Suppressor macrophage treated with lipopolysaccharide for 4 hours (primary cell): ENCODE data around the gene ITPK1.

Experiments
- DNase-seq: peaks from one replicate; pipeline ENCODE4 v3.0.0-alpha.2; 2020

The ITPK1 gene

GRCh38 chr14:92945959-92946846, 169.5 kb downstream of the ITPK1 start:
- DNase-seq: no peak

GRCh38 chr14:92945544-92945943, 170.2 kb downstream of the ITPK1 start:
- no peak for DNase-seq

- no peak for DNase-seq
Measured at GRCh38 chr14:92944976-92945375, 170.7 kb downstream of the ITPK1 start.

- no peak for DNase-seq
Measured at GRCh38 chr14:92943855-92944570, 171.7 kb downstream of the ITPK1 start.

GRCh38 chr14:92942976-92943710, 172.6 kb downstream of the ITPK1 start:
- DNase-seq: no peak

GRCh38 chr14:92942576-92942975, 173.1 kb downstream of the ITPK1 start:
- DNase-seq: no peak

- no peak for DNase-seq
Measured at GRCh38 chr14:92942136-92942535, 173.6 kb downstream of the ITPK1 start.

GRCh38 chr14:92941531-92941930, 174.2 kb downstream of the ITPK1 start:
- no peak for DNase-seq

- DNase-seq: no peak
Measured at GRCh38 chr14:92940543-92940942, 175.2 kb downstream of the ITPK1 start.

GRCh38 chr14:92939699-92940098, 176.0 kb downstream of the ITPK1 start:
- DNase-seq: no peak

GRCh38 chr14:92938890-92939671, 176.6 kb downstream of the ITPK1 start:
- no peak for DNase-seq

GRCh38 chr14:92938235-92938875, 177.4 kb downstream of the ITPK1 start:
- DNase-seq: no peak

- DNase-seq: no peak
Measured at GRCh38 chr14:92937051-92937937, 178.4 kb downstream of the ITPK1 start.

GRCh38 chr14:92936085-92936484, 179.6 kb downstream of the ITPK1 start:
- no peak for DNase-seq

- no peak for DNase-seq
Measured at GRCh38 chr14:92935446-92935845, 180.3 kb downstream of the ITPK1 start.

GRCh38 chr14:92934196-92935085, 181.3 kb downstream of the ITPK1 start:
- no peak for DNase-seq

GRCh38 chr14:92933481-92933880, 182.2 kb downstream of the ITPK1 start:
- no peak for DNase-seq

GRCh38 chr14:92932448-92933395, 183.0 kb downstream of the ITPK1 start:
- DNase-seq: no peak
